HG03432 (cell line): ENCODE data around the gene SPTA1.

Experiments used
- ATAC-seq: cut with Tn5 transposase; IDR thresholded peaks from one replicate; pipeline ENCODE4 v1.9.1; 2021; ENCODE audit warnings: mild to moderate bottlenecking, moderate library complexity; ENCODE audit not compliant: unreplicated experiment

SPTA1 gene

DNA sequence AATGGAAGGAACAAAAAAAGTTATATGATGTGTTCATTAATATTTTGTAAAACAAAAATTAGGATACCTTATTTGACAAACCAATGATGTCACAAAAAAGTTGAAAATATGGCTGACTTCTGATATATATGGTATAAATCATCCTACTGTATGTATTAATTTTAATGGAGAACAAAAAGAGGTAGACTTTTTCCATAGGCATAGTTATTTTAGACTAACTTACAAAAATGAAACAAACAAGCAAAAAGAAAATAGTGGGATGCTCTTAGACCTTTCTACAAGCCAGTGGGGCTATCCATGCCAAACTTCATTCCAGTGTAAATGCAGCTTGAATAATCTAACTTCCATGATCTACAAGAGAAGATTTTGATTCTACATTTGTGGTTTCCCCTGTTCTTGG, 522 bp upstream of the SPTA1 start:
- ATAC-seq, result no peak

DNA sequence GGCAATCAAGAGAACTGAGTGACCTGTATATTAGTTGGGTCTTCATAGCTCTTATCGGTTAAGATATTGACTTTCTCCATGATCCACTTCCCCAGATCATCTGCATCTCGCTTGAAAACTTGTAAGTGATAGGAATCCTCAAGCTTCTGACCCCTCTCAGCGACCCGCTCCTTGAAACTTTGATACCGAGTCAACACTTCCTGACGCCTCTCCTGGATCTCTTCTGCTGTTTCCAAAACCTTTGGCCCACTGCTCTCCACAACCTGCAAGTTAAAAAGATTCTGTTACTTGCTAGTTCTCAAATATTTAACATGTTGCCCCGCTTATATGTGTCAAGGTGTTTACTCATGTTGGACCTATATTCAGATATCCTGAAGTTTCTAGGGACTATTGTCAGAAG, 1.4 kb downstream of the SPTA1 start:
- no peak for ATAC-seq

DNA sequence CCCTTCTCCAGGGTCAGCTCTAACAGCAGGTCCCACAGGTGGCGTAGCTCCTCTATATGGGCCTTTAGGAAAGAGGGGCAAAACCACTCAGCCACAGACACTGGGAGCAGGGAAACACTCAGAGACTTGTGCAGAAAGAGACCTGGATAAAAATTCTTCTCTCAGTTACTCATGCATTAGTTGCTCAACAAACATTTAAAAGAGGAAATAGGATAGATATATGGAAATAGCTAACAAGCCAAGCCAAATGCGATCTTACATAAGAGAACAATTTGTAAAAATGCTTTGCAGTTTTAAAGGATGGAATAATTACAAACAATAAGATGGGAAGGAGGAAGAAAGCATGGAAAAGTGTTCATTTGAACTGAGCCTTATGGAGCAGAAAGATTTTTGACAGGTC, 4.9 kb downstream of the SPTA1 start:
- ATAC-seq, result no peak

DNA sequence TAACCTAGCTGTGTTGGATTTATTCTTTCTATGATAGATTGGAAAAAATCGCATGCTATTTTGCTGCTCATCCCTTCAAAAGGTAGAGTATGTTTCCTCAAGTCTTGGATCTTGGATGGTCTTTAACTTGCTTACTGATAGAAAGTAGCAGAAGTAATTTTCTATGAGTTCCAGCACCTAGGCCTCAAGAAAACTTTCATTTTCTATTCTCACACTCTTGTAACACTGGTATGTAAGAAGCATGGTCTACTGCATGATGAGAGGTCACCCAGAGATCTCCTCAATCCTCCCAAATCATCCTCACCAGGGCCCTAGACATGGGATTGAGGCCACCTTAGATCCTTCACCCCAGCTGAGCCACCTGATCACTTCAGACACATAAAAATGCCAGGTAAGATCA, 7.2 kb downstream of the SPTA1 start:
- ATAC-seq, result no peak

DNA sequence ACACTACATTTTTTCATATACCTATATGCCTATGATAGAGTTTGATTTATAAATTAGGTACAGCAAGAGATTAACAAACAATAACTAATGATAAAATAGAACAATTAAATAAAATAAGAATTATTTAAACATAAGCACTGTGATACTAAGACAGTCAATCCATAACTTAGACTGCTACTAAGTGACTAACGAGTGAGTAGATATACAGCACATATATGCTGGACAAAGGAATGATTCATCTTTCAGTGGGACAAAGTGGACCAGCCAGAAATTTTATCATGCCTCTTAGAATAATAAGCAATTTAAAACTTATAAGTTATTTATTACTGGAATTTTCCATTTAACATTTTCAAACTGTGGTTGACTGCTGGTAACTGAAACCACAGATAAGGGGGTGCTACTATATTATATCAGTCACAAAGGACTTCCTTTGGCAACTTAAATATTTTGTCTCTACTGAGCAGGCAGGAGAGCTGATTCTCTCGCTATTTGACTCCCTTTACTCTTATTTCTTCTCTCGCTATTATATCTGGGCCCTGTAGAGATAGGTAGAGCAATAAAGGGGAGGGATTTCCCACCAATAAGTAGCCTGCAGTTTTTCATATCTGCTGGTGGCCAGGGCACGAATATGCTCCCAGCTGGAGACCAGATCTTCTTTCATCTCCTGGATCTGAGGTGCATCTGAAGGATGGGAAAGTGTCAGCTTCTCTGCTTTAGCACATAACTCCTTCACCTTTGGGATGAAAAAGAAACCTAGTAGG, 10.8 kb downstream of the SPTA1 start:
- no peak for ATAC-seq

DNA sequence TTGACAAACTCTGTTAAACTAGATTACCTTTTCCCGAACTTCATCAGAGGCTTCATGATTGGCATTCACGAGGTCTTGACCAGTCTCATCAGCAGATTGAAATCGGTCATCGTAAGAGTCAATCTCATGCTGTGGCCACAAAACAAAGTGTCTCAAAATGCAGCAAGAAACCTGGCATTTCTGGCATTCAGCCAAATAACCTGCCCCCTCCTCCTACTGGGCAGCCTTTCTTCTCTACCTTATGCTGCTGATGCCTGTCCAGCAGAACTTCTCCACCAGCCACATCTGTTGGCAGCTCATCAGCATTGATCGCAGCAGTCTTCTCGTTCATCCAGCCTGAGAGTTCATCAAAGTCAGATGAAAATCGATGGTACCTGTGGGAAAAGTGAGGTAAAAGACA, 12.2 kb downstream of the SPTA1 start:
- no peak for ATAC-seq

DNA sequence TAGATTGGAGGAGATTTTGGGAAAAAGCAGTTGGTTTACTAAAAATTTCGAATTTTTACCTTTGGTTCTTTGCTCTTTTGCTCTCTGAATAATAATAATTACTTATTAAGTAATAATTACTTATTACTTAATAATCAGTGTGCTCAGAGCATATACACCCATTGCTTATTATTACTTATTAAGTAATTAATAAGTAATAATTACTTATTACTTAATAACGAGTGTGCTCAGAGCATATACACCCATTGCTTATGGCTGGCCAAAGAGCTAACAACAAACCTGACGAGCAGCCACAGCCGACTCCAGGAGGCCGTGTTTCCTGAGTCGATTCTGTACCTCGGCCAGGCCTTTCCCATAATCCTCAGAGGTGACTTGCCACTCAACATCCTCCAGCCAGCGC, 20.5 kb downstream of the SPTA1 start:
- no peak for ATAC-seq

DNA sequence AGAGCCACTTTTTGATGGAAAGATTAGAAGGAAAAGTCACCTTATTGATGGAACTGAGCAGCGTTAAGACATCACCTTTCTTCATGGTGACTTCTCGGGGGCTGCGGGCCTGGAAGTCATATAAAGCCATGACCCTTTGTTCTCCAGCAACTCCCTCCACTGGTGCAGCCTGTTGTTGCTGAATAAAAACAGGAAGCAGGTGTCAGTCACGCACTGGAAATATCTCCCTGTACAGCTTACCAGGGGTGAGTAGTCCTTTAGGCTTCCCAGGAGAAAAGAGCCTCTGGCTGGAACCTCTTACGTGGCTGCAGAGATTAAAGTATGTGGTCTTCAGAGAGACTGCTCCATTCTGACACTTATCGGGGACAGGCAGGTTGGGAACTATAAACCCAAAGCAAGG, 31.9 kb downstream of the SPTA1 start:
- ATAC-seq, result no peak

DNA sequence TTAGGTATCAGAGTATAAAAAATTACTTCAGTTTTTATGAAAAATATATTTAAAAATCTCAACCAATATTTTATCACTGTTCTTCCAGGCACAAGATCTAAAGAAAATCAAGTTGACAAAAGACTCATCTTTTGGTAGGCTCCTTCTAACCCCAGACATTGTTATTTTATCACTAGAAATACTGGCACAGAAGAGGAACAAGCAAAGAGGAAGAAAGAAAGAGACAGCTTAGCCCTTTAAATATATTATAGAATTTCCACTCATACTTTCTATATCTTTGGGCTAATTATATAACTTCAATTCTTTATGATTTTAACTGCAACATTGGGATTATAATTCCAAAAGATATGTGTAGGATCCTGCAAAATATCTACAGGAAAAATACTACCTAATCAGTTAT, 32.4 kb downstream of the SPTA1 start:
- no peak for ATAC-seq

DNA sequence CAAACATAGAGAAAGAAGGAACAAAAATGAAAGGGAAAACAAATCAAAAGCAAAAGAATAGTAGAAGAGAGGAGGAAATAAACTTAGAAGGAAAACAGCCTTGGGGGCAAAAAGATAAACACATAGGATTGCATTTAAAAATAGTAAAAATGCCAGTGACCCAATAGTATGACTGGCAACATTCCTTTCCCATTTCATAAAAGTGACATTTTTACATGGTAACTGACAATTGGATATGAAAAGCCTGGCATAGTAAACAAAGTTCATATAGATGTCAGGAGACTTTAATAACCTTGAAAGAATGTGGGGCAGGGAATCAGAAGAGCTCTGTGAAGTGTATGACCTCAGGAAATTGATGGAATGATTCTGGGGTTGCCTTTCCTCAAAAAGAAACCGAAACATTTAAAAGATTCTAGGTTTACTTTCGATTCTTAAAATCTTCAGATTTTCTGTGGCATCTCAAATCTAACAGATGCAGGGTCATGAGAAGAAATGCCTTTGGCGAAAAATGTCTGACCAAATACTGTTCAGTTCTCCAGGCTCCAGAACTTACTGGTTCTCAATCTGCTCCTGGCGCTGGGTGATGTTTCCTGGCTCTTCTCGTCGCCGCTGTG, 33.7 kb downstream of the SPTA1 start:
- no peak for ATAC-seq

DNA sequence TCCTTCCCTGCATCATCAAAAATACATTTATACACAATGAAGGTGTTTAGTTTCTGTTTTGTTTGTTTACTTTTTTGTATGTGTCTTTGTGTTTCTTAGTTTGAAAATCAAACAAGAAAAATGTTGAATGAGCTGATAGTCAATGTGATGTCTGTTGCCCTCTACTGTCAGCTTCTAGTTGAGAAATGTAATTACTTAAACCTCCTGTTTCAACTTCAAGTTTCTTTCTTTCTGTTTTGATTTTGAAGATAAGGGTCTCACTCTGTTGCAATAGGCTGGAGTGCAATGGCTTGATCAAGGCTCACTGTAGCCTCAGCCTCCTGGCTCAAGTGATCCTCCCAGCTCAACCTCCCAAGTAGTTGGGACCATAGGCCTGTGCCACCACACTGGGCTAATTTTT, 37.5 kb downstream of the SPTA1 start:
- no peak for ATAC-seq

DNA sequence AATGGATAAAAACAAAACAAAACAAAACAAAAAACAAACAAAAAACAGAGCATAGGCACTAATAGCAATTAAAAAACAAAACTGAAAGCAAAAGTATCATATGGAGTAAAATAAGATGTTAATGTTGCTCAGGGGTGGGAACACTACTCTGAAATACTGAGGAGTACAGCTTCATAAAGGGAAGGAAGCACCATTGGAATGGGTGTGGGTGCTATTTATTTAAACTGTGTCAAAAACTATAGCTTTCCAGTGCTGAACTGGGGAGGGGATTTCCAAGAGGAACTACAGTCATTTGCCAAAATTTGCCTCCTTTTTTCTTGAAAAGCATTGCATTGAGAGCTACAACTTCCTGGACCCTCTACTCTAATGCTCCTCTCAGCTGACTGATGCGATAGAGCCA, 40.0 kb downstream of the SPTA1 start:
- no peak for ATAC-seq

DNA sequence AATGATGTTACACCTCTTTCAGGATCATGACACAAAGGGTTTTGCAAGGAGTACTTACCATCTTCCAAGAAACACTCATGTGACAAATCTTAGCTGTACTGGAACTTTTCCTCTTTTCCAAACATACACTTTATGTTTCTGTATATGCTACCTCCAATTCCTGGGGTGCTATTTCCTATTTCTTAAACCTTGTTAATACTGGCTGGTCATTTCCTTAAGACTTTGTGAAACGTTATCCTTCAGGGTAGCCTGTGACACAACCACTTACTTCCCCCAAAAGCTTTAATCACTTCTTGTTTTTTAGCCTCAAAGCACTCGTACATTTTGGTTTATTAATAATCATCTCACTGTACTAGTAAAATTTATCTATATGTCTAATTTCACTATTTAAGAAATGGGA, 42.1 kb downstream of the SPTA1 start:
- no peak for ATAC-seq

DNA sequence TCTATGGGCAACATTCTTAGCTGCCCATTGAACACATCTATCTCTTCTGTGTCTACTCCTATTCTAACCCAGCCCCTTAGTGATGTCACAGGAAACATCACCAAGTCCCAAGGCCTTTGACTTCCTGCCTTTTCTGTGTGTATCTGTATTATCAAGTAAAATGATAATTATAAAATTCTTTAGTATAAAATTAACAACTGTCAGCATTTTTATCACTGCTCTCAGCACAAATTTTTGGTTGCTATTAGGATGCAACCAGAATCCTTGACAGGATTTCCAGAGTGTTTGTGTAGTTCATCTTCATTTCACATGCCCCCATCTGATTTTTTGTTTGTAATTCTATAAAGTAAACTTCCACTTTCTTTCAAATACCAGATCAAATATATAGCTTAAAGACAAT, 47.6 kb downstream of the SPTA1 start:
- no peak for ATAC-seq

DNA sequence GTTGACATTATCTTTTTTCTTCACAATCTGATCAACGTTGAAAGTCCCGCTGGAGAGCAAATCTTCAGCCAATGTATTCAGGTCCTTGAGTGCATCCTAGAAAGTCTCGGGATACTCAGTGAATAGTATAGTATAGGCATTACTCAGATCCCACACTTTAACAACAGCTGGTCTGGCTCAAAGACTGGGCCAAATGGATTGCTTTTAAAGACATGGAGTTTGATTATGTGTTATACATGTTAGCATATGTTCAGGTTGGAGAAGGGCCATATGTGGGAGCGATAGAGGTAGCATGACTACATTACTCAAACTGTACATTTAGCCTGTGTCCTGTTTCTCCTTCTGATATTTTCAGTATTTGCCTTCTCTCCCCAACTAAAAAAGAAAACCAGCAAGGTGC, 48.4 kb downstream of the SPTA1 start:
- ATAC-seq, result no peak

DNA sequence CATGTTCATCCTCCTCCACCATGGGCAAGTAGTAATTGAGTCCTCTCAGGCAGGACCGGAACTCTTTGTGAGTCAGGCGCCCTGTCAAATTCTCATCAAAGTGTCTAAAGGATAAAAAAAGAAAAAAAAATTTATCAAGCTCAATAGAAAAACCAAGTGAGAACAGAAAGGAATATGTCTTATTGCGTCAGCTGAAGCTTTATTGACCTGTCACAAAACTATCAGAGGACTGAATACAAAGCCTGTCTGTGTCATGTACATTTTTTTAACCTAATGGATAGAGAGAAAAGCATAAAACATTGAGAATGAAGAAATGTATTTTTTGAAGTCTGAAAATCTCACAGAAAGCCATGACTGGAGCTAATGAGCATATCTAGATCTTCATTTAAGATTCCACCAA, 72.8 kb downstream of the SPTA1 start:
- ATAC-seq, result no peak

DNA sequence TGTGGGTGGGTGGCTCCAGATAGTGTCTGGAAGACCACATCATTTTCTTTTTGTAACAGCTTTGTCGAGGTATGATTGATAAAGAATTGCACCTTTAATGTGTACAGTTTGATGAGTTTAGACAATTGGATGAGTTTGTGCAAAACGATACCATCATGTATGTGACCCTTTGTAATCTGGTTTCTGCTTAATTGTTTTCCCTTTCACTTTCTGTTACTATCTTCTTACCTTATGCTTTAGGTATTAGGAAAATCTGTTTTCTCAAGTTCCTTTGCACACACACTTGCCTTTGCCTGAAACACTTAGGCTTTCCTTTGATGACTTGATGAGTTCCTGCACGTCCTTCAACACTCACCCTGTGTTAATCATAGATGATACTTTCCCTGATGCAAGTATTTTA, 74.6 kb downstream of the SPTA1 start:
- ATAC-seq, result peak; percentile 56

DNA sequence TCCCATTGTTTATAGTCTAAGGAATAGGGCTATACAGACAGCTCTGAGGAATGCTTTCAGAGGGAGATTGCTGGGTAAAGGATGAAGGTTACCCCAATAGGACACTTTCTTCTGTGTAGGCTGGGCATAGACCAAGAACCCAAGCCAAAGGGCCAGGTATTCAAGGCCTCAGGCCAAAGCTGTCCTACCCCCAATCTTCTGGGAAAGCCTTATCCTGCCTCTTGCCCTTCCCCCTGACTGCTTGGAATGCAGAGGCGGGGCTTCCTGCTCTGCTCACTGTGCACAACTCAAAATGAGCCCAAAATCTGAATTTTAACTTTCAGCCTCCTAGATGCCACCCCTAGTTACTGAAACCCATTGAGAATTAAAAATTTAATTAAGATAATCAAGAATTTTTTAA, 79.2 kb downstream of the SPTA1 start:
- ATAC-seq, result no peak

DNA sequence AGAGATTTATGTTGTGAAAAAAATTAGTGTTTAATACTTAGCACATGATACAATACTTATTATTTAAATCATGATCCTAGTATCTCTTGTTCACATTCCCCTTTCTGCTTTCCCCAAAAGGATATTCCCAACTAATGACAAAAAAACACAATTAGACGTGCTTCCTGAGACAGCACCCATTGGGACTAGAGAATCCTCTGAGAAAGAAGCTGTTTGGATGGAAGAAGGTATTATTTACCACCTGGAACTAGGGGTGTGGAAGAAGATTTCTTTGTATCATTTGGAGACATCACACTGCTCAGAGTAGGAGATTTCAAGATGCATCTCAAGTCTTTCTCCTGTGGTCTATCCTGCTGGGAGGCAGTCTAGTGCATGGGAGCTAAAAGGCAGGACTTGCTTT, 81.5 kb downstream of the SPTA1 start, which contains the start of gene OR10Z1:
TSS of gene OR10Z1 (plus strand) at position 301 of the 400 bp plus-strand sequence. CDS start 1,171 bp downstream, outside the sequence.
- no peak for ATAC-seq

DNA sequence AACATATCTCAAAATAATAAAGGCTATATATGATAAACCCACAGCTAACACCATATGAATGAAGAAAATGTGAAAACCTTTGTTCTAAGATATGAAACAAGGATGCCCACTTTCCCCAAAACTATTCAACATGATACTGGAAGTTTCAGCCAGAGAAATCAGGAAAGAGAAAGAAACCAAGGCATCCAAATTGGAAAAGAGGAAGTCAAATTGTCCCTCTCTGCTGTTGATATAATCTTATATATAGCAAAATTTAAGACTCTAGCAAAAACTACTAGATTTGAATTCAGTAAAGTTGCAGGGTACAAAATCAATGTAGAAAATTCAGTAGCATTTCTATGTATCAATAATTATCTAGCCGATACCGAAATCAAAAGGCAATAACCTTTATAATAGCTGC, 85.8 kb downstream of the SPTA1 start:
- ATAC-seq, result no peak

DNA sequence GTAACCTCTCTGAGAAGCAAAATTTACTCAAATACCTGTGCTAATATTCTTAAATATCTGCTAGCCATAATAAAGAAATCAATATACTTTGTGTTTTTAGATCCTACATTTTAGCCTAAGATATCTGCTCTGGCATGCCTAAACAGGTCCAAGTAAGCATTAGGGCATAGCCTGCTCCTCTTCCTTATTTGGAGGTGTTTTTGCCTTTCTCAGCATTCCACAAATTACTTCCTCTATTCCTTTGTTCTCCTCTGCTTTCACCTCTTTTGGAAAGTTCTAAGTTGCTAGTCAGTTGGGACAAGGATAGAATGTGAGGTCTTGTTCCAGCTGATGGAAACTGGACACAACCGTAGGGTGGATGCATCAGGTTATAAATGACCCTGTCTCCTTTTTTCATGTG, 99.6 kb downstream of the SPTA1 start:
- ATAC-seq, result no peak

DNA sequence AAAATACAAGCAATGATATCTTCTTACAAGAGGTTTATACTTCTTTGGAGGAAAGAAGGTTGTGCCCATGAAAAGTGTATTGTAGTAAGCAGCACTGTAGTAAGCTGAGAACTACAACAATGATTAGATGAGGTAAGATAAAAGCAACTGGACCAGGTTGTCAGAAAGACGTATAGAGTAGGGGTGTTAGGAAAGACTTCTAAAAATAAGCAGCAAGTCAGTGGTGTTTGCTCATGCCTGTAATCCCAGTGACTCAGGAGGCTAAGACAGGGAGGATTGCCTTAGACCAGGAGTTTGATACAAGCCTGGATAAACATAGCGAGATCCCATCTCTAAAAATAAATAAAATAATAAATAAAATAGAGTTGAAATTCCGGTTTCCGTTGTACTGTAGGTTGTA, 102.6 kb downstream of the SPTA1 start:
- ATAC-seq, result no peak

DNA sequence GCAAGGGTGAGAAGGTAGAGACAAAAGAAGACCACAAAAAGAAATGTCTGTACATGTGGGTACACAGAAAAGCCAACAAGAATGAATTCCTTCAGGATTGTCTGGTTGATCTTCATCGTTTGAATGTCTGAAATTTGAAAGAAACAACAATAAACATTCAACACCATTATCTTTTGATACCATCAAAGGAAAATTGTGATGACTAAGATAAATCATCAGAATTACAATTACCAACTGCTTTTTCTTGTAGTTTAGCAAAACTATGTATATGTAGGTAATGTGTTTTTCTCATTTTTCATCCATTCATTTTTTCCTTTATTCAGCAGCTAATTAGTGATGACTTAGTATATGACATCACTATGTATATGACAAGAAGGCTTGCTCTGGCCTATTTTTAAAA, 106.8 kb downstream of the SPTA1 start, which contains the start of gene OR10X1:
TSS of gene OR10X1 (minus strand) at position 167 of the 400 bp plus-strand sequence. CDS start at position 167, 0 bp downstream.
- no peak for ATAC-seq
